ENCODE measurements around the gene GLTPD2. TPM values are rescaled to one million over a fixed set of nuclear protein-coding genes. Genes with fewer than 3 reads are reported as not detected.

The GLTPD2 gene
- total and polyA plus RNA-seq, 10 of the 15 experiments (the other 5 are each of a cell fraction or from before 2014, with no cell fraction given) = 0.16 to 0.34 TPM; not detected in 8

- intact Hi-C loops (cut with micrococcal nuclease; ENCODE audit: unreplicated experiment) = no loop called here
- Histone ChIP-seq H4K20me1 (ENCODE audit: control insufficient read depth, insufficient read depth) (peaks cover 9% of the 10 kb centered on the region; the same call in 1 of the 2 replicates), H3K9me3 (replicated peaks; ENCODE audit: control insufficient read depth, insufficient read depth, low read length) (no peaks in the 10 kb centered on the region), H3K4me1 (ENCODE audit: control insufficient read depth, insufficient read depth, low read length) (peaks cover 23% of the 10 kb centered on the region), H3K27me3 (replicated peaks in 1 of 2; ENCODE audit: control insufficient read depth in 2 of 2, insufficient read depth in 2 of 2, low read length in 1 of 2) (no peaks in the 10 kb centered on the region), H3K36me3 (ENCODE audit: control insufficient read depth in 2 of 2, insufficient read depth in 2 of 2, low read length in 1 of 2) (no peaks in the 10 kb centered on the region; a peak in 2 of 4 replicates), H3K9ac (ENCODE audit: control insufficient read depth, insufficient read depth, low read length) (peak within 1 kb of the TSS; percentile 65), H3K27ac (ENCODE audit: control insufficient read depth, insufficient read depth) (peak within 1 kb of the TSS; percentile 76), H3K4me2 (ENCODE audit: control insufficient read depth, insufficient read depth) (peak within 1 kb of the TSS; percentile 73), H3K4me3 (peak within 1 kb of the TSS; percentile 82), H3K79me2 (ENCODE audit: control insufficient read depth, insufficient read depth, low read length) (peaks cover 33% of the 10 kb centered on the region), H2AFZ (ENCODE audit: control insufficient read depth, low read depth, low read length) (peak within 1 kb of the TSS; percentile 95)
- under 1% methylated on average over 71 of the region's 91 CpGs for WGBS (ENCODE audit: insufficient coverage, insufficient replicate concordance, low lambda C conversion rate, missing lambda C conversion rate)
- ChIA-PET SMC1A (ENCODE audit: uncharacterized antibody, unreplicated experiment) (interaction anchor here (1.0 kb wide), 1 partner anchor 123 kb away, joined by 3 read pairs; the partner anchor contains the start of gene ARRB2), RAD21 (ENCODE audit: unreplicated experiment) (interaction anchor here (1.8 kb wide), 1 partner anchor 123 kb away, joined by 5 read pairs; the partner anchor contains the start of gene ARRB2), CTCF (no interaction called here), POLR2A (interaction anchor here (0.5 to 1.3 kb wide), 4 partner anchors 10 to 47 kb away, joined by 3 to 5 read pairs (median 4); partner anchors contain the start of gene PSMB6)
- DNase-seq (ENCODE audit: low read depth, low spot score) (peak; percentile 80), ATAC-seq (peak; percentile 91), FAIRE-seq (no peak)
- BruUV-seq (replicated peaks) = no TSS peak
- in situ Hi-C loops (cut with MboI) = no loop called here
- TF ChIP-seq GABPA (IDR thresholded peaks at IDR 0.05; ENCODE audit: low read depth) = no peak
- TF ChIP-seq PAX8 (IDR thresholded peaks at IDR 0.05) = no peak
- TF ChIP-seq ZBTB33 (IDR thresholded peaks at IDR 0.05) = no peak
- no peak for TF ChIP-seq KAT2A (conservative IDR thresholded peaks at IDR 0.05; ENCODE audit: control insufficient read depth, low read depth, low read length)
- no peak for TF ChIP-seq ATF3 (IDR thresholded peaks at IDR 0.05; ENCODE audit: borderline replicate concordance, extremely low read depth, low read depth, low read length)
- no peak for TF ChIP-seq SKIL (IDR thresholded peaks at IDR 0.05; ENCODE audit: low read depth, poor library complexity, severe bottlenecking)
- no peak for TF ChIP-seq NFIC (IDR thresholded peaks at IDR 0.05; ENCODE audit: low read depth, low read length)
- peak; percentile 38; the same call in 1 of the 2 replicates for TF ChIP-seq HCFC1 (IDR thresholded peaks at IDR 0.05; ENCODE audit: low read length)
- no peak for TF ChIP-seq MTA3 (IDR thresholded peaks at IDR 0.05; ENCODE audit: borderline replicate concordance, low read length)
- no peak for TF ChIP-seq TBL1XR1 (IDR thresholded peaks at IDR 0.05; ENCODE audit: low read depth, low read length)
- no peak for TF ChIP-seq RAD21 (IDR thresholded peaks at IDR 0.05; ENCODE audit: insufficient read depth, low read depth, low read length)
- TF ChIP-seq TCF12 (IDR thresholded peaks at IDR 0.05; ENCODE audit: low read depth, low read length) = no peak
- TF ChIP-seq REST (IDR thresholded peaks at IDR 0.05; ENCODE audit: low read depth, low read length) = no peak
- TF ChIP-seq IRF3 (IDR thresholded peaks at IDR 0.05) = no peak
These were observed 44.6 kb downstream of the GLTPD2 start, which contains the start of gene MINK1 for GRCh38 chr17:4833178-4833940. TSS of gene MINK1 (plus strand) at chr17:4833340. CDS start at chr17:4833584, 244 bp downstream.
